HG02678 (cell line): ENCODE measurements around the gene MAN1A1.
A peak's percentile ranks its signal among the peaks of the same experiment; 100 is the strongest.
"Not testable (repeated sequence)": the region's sequence is repeated elsewhere in the genome, so short reads cannot be mapped to it uniquely, and the experiment has no call there.

Source experiments
- ATAC-seq: cut with Tn5 transposase; IDR thresholded peaks from one replicate; pipeline ENCODE4 v1.9.1; 2021; ENCODE audit warnings: mild to moderate bottlenecking, moderate library complexity; ENCODE audit not compliant: unreplicated experiment

The MAN1A1 gene

DNA sequence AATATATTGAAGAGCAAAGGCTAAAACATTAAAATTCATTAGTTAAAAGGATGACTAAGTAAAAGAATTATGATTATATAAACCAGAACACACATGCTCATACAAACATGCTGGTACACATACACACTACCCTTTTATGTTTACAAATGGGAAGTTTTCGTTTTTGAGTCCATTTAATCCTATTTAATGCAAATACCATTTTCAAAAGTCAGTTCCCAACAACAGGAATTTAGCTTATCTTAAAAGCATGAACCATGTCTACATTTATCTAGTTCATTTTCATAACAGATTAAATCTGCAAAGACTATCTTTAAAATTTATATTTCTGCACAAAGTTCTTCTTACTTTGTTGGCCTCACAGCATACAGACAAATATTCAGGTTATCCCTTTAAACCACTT, 42.5 kb downstream of the MAN1A1 start:
- ATAC-seq: no peak

DNA sequence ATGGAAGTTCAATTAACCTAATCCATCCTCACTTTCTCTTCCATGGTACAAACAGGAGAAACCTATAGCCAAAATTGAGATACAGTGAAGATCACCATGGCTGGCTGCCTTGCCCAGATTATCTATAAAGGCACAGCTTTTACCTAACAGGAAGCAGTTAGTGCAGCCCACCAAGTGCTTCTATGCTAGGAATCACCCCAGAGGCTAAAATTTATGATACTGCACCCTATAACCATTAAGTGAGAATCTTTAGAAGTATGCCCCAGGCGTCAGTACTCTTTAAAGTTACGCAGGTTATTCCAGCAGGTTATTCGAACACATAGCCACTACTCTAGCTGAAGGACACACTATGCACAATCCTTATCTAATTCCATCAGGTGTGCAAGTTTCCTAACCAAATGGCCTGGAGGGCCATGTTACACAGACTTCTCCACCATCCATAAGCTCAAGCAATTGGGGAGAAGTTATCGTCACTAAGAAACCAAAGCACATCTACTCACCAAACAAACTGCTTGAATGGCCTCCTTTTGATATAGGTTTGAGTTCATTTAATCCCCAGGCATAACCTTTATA, 43.1 kb downstream of the MAN1A1 start:
- ATAC-seq: no peak

DNA sequence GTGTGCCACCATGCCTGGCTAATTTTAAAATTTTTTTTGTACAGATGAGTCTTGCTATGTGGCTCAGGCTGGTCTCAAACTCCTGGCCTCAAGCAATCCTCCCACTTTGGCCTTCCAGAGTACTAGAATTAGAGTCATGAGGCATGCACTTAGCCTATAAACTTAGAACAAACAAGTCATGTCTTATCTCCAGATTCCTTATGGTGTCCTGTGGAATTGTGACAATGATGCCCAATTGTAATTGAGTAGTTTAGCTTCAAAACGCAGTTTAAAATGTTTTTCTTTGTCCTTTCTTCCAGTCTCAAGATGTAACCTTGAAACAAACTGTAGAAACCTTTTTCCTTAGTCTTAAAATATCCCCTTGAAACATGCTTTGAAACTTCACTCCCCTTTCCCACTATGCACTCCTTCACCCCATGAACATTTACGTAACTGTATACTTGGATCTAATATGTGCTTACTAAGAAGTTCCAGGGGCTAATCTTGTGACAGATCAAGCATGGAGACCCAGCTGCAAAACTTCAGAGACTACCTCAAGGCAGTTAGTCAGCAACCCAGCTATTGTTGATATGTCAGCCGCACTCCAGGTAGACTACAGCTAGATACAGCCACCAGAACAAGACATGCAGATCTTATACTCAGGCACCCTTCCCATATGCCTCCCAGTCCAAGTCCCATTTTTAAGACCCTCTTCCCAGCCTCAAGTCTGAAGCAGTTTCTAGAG, 46.2 kb downstream of the MAN1A1 start:
- ATAC-seq: no peak

DNA sequence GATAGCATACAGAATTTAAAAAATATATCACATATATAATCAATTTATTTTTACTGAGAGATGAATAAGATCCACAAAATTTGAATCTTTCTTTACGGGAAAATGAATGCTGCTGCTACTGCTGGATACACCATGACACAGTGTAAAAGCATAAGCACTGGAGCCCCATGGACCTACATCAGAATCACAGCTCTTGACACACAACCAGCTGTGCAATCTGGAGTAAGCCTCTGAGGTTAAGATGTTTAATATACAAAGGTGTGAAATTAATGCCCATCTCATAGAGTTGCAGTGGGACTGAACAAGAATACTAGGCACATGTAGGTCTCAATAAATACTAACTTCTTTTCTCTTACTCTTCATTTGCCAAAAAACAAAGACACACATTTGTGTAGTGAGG, 48.1 kb downstream of the MAN1A1 start:
- ATAC-seq: no peak

DNA sequence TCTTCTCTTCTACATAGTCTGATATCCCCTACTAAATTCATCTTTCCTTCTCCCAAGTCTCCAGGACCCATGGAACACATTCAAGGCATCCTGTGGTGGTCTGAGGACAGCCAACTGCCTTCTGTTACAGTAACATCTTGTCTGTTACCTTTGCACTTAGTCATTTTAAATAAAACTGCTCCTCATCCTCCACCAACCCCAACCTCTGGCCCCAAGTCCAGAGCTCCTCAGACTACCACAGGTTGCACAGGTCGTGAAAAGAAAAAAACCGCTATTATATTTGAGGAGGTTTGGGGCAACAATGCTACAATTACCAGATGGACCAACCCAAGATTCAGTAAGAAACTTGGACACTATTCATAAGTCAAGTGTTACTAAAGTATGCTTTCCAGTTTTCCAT, 49.9 kb downstream of the MAN1A1 start:
- no peak for ATAC-seq

DNA sequence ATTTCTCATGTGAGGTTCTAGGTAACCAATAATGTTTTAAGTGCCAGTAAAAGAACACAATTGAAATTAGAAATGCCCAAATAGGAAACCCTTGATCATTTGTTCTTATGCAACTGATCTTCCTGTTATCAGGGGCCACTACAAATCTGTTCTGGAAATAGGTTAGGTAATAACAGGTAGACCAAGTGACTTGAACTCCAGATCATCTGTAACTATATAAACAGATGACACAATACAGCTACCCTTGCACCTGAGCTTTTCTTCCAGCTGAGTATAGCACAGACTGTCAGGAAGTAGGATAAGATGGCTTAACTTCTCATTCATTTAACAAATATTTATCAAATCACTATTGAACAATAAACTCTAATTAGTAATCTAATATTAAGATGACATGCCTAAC, 52.5 kb downstream of the MAN1A1 start:
- ATAC-seq: no peak

DNA sequence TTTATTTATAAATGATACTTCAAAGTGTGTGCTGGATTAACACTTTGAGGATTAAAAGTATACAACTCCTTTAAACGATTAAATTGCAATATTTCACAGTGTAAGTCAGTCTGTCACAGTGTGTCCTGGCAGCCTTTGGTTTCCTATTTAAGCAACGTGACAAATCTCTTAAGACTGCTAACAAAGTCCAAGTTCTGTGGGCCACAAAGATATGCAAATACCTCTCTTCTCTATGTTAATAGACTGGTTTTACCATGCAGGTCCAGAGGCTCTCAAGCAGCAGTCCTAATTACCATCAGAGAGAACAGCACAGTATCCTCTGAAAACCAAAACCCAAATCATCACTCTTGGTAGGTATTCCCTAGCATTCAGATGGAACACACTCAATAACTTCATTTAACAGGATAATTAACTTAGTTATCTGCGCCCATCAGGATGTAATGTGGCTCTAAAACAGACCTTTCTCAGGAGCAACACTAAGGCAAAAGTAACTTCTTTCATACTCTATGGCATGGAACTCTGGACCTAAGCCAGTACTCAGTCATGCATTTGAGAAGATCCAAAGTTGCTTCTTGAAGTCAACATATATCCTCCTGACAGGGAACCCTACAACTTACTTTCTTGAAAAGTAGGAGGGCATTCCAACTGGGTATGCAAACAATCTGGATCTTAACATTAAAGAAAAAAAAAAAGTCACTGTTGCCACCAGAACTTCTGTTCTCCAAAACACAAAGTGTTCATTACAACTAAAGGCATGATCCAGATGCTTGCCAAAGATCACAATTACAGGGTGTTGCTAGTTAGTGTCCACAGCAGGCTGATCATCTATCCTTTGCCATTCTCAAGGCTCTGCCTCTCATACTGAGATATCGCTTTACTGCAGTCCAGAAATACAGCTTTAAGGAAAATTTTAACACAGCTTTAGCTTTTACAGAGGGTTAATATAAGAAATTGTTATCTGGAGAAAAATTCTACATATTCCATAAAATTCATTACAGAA, 53.2 kb downstream of the MAN1A1 start:
- no peak for ATAC-seq

DNA sequence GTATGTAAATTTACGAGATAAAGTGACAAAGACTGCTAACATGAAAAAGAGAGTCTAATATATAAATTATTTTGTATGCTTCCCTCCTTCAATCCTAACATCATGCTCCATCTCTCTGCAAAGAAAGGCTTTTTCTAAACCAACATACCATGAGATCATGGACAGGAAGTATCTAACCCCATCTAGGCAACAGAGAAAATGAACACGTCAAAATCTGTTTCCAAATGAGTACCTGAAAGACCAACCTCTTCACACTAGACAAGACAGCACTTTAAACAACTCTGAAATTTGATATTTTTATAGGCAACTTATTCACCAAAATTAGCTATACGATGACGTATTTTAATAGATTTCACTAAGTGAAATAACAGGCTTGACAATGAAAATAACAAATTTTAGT, 54.6 kb downstream of the MAN1A1 start:
- peak; percentile 71 for ATAC-seq

DNA sequence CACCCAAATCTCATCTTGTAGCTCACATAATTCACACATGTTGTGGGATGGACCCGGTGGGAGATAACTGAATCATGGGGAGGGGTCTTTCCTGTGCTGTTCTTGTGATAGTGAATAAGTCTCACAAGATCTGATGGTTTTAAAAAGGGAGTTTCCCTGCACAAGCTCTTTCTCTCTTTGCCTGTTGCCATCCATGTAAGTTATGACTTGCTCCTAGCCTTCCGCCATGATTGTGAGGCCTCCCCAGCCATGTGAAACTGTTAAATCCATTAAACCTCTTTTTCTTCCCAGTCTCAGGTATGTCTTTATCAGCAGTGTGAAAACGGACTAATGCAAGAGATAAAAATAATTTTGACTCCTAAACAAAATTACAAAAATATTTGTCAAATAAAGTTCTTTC, 58.5 kb downstream of the MAN1A1 start:
- ATAC-seq: not testable (repeated sequence)

DNA sequence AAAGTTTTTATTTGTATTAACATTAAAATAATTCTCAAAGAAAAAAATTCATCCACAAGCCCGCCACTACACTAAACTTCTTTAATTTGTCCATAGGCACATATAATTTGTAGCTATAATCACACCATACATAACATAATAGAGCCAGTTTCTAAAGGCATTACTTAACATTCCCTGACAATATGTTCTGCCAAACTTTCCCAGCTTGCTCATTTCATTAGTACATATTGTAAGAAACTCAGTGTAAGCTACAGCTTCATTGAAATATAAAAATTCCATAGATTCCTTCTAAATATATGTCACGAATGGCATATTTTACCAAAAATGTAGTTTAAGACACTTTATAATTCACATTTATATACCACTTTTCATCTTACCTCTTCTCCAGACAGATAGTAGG, 59.3 kb downstream of the MAN1A1 start:
- ATAC-seq: no peak

DNA sequence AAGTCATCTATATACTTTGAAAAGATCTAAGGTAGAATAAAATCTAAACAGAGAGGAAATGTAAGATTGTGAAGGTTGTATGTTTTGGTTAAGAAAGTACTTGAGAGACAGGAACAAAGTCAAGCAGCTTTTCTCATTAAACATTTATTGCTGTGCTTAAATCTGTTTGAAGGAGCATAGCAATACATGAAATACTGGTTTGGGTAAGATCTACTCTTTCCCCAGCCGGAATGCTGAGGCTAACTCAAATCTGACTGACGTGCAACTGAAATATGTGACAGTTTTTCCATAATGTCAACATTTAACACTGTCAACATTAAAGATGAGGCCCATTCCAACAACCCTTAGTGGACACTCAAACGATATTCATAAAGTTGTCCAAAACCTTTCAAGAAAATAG, 59.9 kb downstream of the MAN1A1 start:
- no peak for ATAC-seq

DNA sequence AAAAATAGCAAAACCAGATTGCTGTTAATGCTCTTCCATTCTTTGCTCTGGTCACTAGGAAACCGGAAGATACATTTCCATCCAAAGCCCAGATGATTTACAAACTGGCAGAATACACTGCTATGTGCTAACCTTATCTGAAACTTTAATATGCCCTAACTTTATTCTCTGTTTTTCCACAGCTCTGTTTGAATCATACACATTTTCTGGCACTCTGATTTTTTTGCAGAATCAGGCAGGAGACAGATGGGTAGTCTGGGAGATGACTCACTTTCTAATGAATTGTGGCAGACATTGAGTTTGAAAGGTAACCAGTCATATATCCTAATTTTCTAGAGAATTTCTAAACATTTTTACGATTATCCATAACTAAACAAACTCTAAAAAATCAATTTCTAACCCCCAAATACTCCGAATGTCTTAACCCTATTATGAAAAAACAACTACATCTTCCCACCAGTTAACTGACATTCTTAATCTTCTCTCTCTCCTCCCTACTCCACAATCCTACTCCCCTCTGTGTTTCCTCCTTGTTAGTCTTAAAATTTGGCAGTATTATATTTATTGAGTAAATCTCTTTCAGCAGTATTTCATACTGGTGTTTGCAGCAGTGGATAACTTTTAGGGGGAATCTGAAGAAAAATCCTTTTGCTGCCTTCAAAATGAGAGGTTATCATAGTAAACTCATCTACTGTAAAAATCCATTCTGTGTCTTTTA, 63.5 kb downstream of the MAN1A1 start:
- no peak for ATAC-seq

DNA sequence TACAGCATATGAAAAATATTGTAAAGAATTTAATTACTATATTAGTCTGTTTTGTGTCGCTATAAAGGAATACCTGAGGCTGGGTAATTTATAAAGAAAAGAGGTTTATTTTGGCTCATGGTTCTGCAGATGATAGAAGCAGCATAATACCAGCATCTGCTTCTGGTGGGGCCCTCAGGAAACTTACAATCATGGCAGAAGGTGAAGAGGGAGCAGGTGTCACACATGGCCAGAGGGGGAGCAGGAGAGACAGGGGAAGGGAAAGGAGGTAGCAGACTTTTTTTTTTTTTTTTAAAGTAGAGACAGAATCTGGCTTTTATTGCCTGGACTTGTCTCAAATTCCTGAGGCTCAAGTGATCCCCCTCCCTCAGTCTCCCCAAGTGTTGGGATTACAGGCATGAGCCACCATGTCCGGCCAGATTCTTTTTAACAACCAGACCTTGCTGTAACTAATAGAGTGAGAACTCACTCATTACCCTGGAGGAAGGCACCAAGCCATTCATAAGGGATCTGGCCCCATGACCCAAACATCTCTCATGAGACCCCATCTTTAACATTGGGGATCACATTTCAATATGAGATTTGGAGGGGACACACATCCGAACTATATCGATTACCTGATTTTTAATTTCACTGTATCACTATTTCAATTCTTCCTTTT, 64.6 kb downstream of the MAN1A1 start:
- ATAC-seq: no peak

DNA sequence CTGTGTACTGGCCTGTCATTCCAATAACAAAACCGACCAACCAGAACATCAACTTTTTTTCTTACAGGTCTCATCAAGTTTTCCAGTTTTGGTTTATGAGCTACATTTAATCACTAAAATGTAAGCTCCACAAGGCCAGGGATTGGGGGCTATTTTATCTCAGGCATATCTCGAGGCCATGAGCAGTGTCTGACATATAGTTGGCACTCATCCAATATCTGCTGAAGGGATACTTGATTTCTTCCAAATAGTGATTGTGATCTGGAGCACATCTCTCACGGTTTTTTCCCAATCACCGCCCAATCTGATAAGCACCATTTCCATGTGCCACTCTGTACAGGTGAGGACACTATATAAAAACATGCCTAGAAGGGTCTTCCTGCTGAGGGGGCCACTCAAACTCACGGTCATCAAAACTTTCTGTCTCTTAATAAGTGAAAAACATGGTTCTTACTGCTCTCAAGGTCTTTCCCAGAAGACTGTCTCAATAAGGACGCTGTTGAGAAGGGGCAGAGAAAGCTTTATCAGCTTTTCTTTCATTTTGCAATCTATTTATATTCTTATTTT, 65.5 kb downstream of the MAN1A1 start:
- no peak for ATAC-seq

DNA sequence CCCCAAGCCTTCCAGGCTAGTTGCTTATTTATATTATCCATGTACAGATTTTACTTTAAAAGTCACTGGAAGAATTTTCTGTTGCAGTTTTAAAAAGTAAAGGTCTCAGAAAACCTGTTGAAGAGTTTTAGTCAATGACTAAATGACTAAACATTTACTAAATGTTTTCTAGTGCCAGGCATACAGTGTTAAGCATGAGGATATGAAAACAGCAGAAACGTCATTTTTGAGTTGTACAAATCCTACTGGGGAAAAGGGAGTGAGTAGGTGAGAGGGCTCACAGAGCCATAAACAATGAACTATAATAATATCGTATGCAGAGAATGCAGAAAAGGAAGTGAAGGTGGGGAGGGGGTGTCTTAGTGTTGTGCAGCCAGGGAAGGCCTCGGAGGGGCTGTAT, 66.3 kb downstream of the MAN1A1 start:
- ATAC-seq: no peak

DNA sequence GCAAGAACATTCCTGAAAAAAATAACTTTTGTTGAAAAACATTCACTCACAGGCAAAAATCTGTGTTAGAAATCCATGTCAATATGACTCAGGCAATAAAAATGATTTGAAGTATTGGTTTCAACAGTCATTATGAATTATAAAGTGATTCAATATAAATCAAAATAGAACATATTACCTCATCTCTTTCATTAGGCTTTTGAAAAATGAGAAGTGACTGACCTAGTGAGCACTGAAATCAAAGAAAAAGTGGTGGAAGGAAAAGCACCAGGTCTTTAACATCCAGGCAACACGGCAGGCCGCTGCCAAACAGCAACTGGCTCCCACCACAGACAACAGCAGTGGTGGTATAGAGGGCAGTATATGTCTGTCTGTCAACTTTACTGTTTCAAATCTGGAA, 68.9 kb downstream of the MAN1A1 start:
- no peak for ATAC-seq

DNA sequence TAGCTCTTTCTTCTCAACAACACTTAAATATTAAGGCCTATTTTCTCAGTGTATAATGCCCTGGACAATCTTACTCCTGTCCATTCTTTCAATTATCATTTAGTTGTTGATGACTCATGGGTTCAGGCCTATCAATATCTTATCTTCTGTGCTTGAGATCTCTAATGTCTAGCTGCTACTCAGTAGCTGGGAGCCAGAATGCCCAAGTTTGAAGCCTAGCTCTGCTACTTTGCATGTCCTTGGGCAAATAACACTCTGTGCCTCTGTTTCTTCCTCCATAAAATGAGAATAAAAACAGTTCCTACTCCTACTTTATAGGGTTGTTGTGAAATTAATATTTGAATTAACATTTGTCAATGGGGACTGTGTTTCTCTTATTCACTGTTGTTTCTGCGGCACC, 69.5 kb downstream of the MAN1A1 start:
- ATAC-seq: no peak

DNA sequence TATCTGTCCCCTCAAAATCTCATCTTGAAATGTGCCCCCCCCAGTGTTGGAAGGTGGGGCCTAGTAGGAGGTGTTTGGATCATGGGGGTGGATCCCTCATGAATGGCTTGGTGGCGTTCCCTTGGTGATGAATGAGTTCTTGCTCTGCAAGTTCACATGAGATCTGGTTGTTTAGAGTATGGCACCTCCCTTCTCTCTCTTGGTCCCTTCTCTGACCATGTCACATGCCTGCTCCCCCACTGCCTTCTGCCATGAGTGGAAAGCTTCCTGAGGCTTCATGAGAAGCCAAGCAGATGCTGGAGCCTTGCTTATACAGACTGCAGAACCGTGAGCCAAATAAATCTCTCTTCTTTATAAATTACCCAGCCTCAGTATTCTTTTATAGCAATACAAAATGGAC, 70.9 kb downstream of the MAN1A1 start:
- no peak for ATAC-seq

DNA sequence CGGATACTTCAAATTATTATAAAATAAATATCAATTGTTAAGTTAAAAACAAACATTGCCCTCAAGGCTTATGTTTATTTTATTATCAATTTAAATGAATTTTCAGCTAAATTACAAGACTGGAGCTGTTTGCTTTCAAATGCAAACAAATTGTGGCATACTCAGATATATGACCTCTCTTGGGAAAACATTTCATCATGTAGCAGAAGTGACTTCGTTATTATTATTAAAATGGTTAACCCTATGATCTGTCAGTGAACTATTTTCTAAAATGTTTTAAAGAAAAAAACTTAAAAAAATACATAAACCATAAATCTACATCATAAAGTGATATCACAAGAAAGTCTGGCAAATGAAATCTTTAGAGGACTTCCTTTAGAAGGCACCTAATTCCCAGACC, 72.5 kb downstream of the MAN1A1 start:
- no peak for ATAC-seq

DNA sequence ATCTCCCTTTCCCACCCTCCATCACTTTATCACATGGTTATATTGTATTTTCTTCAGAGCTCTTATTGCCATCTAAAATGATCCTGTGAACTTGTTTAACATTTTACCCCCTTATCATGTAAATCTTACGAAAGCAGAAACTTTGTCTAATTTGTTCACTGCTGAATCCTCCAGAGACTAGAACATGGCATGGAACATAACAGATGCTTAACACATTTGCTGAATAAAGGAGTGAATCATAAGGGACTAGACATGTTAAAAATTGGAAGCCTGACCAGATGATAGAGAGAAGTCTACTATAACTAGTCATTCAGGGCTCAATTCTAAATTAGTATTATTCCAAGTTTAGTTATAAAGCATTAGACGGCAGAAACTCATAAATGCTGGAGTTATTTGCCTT, 73.3 kb downstream of the MAN1A1 start:
- ATAC-seq: no peak
